Loucy (cell line): ENCODE measurements around the gene GP5.

Source experiments
- H2AFZ ChIP-seq: fragments of 200-600 bp; sonication (generic); 2 replicates; pipeline ENCODE4 v1.6.0; 2016; ENCODE audit warnings: antibody characterized with exemption, mild to moderate bottlenecking, low read length, moderate library complexity
- H3F3A ChIP-seq: fragments of 200-600 bp; 2 replicates; pipeline ENCODE4 v1.6.0; 2016; ENCODE audit warnings: antibody characterized with exemption, low read depth, mild to moderate bottlenecking
- H3K27me3 ChIP-seq: fragments of 200-600 bp; sonication (generic); 2 replicates; pipeline ENCODE4 v1.6.1; 2014; ENCODE audit warnings: low read length, mild to moderate bottlenecking; ENCODE audit not compliant: insufficient read depth, poor library complexity, severe bottlenecking
- H3K36me3 ChIP-seq: fragments of 200-600 bp; sonication (generic); 2 replicates; pipeline ENCODE4 v1.6.1; 2016; ENCODE audit warnings: low read length; ENCODE audit not compliant: insufficient read depth
- H3K4me1 ChIP-seq: fragments of 200-600 bp; sonication (generic); 2 replicates; pipeline ENCODE4 v1.5.1; 2014; ENCODE audit warnings: low read length, mild to moderate bottlenecking; ENCODE audit not compliant: insufficient read depth, poor library complexity, severe bottlenecking
- H3K4me2 ChIP-seq: fragments of 200-600 bp; sonication (generic); 2 replicates; pipeline ENCODE4 v1.6.0; 2014; ENCODE audit warnings: antibody characterized with exemption, low read length, low read depth, mild to moderate bottlenecking; ENCODE audit not compliant: poor library complexity, severe bottlenecking
- H3K4me3 ChIP-seq: fragments of 200-600 bp; sonication (generic); 2 replicates; pipeline ENCODE4 v1.5.1; 2014; ENCODE audit warnings: low read length, mild to moderate bottlenecking, mixed read lengths; ENCODE audit not compliant: poor library complexity, severe bottlenecking
- H3K79me2 ChIP-seq: fragments of 200-600 bp; sonication (generic); 2 replicates; pipeline ENCODE4 v1.6.1; 2014; ENCODE audit warnings: low read length; ENCODE audit not compliant: insufficient read depth
- H3K9ac ChIP-seq: fragments of 200-600 bp; sonication (generic); 2 replicates; pipeline ENCODE4 v1.6.0; 2014; ENCODE audit warnings: mild to moderate bottlenecking, low read depth, low read length, moderate library complexity; ENCODE audit not compliant: poor library complexity, severe bottlenecking
- H3K9me2 ChIP-seq: fragments of 200-600 bp; sonication (generic); replicated peaks from 2 replicates; pipeline ENCODE4 v1.6.1; 2016; ENCODE audit warnings: low read depth, low read length, mixed read lengths
- H3K9me3 ChIP-seq: fragments of 200-600 bp; sonication (generic); 2 replicates; pipeline ENCODE4 v1.6.1; 2014; ENCODE audit warnings: mild to moderate bottlenecking, antibody characterized with exemption, low read length, low read depth; ENCODE audit not compliant: insufficient read depth
- H4K20me1 ChIP-seq: fragments of 200-600 bp; sonication (generic); 2 replicates; pipeline ENCODE4 v1.6.0; 2014; ENCODE audit warnings: antibody characterized with exemption, low read length, mild to moderate bottlenecking; ENCODE audit not compliant: insufficient read depth, poor library complexity, severe bottlenecking
- CTCF ChIP-seq: fragments of 200-600 bp; sonication (generic); conservative IDR thresholded peaks from 2 replicates; pipeline ENCODE4 v1.5.1; 2014; ENCODE audit warnings: mild to moderate bottlenecking, antibody characterized with exemption, low read length
- EZH2phosphoT487 ChIP-seq: fragments of 200-600 bp; IDR thresholded peaks from 2 replicates; pipeline ENCODE4 v1.6.1; 2018; ENCODE audit warnings: antibody characterized with exemption, mild to moderate bottlenecking, moderate library complexity, borderline replicate concordance

Gene GP5

GRCh38 chr3:194382892-194383223 lies 16.2 kb downstream of the GP5 start:
- H3K4me3 ChIP-seq: no peak overlapping the region
- no peaks in the 10 kb centered on the region for H3K79me2 ChIP-seq
- no peaks in the 10 kb centered on the region for H3K9me3 ChIP-seq
- TF ChIP-seq CTCF: no peak
- no peak for TF ChIP-seq EZH2phosphoT487
- H4K20me1 ChIP-seq: no peaks in the 10 kb centered on the region
- peaks cover 2% of the 10 kb centered on the region for H3K4me1 ChIP-seq
- no peak overlapping the region for H2AFZ ChIP-seq
- H3K4me2 ChIP-seq: no peak overlapping the region
- no peaks in the 10 kb centered on the region for H3K9me2 ChIP-seq
- H3K27me3 ChIP-seq: no peaks in the 10 kb centered on the region
- H3F3A ChIP-seq: no peaks in the 10 kb centered on the region
- H3K9ac ChIP-seq: no peak overlapping the region
- no peaks in the 10 kb centered on the region for H3K36me3 ChIP-seq

- Histone ChIP-seq H3K36me3 (no peaks in the 10 kb centered on the region), H3K27me3 (no peaks in the 10 kb centered on the region), H3K4me3 (no peak overlapping the region), H3K4me1 (peaks cover 2% of the 10 kb centered on the region), H3K9ac (no peak overlapping the region), H3K4me2 (no peak overlapping the region), H4K20me1 (no peaks in the 10 kb centered on the region), H2AFZ (no peak overlapping the region), H3F3A (no peaks in the 10 kb centered on the region), H3K9me2 (no peaks in the 10 kb centered on the region), H3K79me2 (no peaks in the 10 kb centered on the region), H3K9me3 (no peaks in the 10 kb centered on the region)
- TF ChIP-seq EZH2phosphoT487: no peak
- TF ChIP-seq CTCF: no peak
These were observed 16.7 kb downstream of the GP5 start for GRCh38 chr3:194382196-194382891.

- no peak overlapping the region for H3K9ac ChIP-seq
- H3K27me3 ChIP-seq: no peaks in the 10 kb centered on the region
- H3K4me1 ChIP-seq: peaks cover 2% of the 10 kb centered on the region
- no peak overlapping the region for H3K4me2 ChIP-seq
- no peaks in the 10 kb centered on the region for H3K9me2 ChIP-seq
- H3K4me3 ChIP-seq: no peak overlapping the region
- no peaks in the 10 kb centered on the region for H3K79me2 ChIP-seq
- TF ChIP-seq EZH2phosphoT487: no peak
- TF ChIP-seq CTCF: no peak
- H3F3A ChIP-seq: no peaks in the 10 kb centered on the region
- H3K9me3 ChIP-seq: no peaks in the 10 kb centered on the region
- H3K36me3 ChIP-seq: no peaks in the 10 kb centered on the region
- H4K20me1 ChIP-seq: no peaks in the 10 kb centered on the region
- H2AFZ ChIP-seq: no peak overlapping the region
These were observed 17.6 kb downstream of the GP5 start for GRCh38 chr3:194381460-194381875.
